NCI-H510A (cell line): Measurements from ENCODE around the gene GAMT.

Experiments
- DNase-seq: peaks from one replicate; lab custom pipeline; 2025; lab: John Stamatoyannopoulos, UW

GAMT gene

GRCh38 chr19:1399745-1400144, 1.6 kb downstream of the GAMT start:
- DNase-seq, result no peak

GRCh38 chr19:1399079-1399478, 2.3 kb downstream of the GAMT start:
- no peak for DNase-seq

- DNase-seq, result no peak
Measured at GRCh38 chr19:1397838-1398237, 3.5 kb downstream of the GAMT start.

GRCh38 chr19:1396768-1397679, 4.3 kb downstream of the GAMT start:
- no peak for DNase-seq

GRCh38 chr19:1396019-1396767, 5.1 kb downstream of the GAMT start:
- DNase-seq, result no peak

GRCh38 chr19:1395194-1396018, 5.9 kb downstream of the GAMT start:
- DNase-seq, result no peak

GRCh38 chr19:1394252-1395193, 6.8 kb downstream of the GAMT start:
- DNase-seq, result no peak

- no peak for DNase-seq
Measured at GRCh38 chr19:1393841-1394240, 7.5 kb downstream of the GAMT start.

- DNase-seq, result no peak
Measured at GRCh38 chr19:1392939-1393530, 8.3 kb downstream of the GAMT start.

GRCh38 chr19:1392407-1392806, 8.9 kb downstream of the GAMT start:
- no peak for DNase-seq

GRCh38 chr19:1390890-1391423, 10.4 kb downstream of the GAMT start:
- DNase-seq, result no peak

- DNase-seq, result no peak
Measured at GRCh38 chr19:1389033-1389940, 12.1 kb downstream of the GAMT start.

GRCh38 chr19:1388637-1389026, 12.7 kb downstream of the GAMT start:
- no peak for DNase-seq

GRCh38 chr19:1387684-1388636, 13.4 kb downstream of the GAMT start:
- no peak for DNase-seq

- no peak for DNase-seq
Measured at GRCh38 chr19:1386945-1387683, 14.2 kb downstream of the GAMT start.

GRCh38 chr19:1385816-1386215, 15.5 kb downstream of the GAMT start:
- no peak for DNase-seq

- DNase-seq, result no peak
Measured at GRCh38 chr19:1384478-1385110, 16.7 kb downstream of the GAMT start.
